Subcutaneous abdominal adipose tissue (tissue), 5 donors: ENCODE measurements around the gene RIC3.

Source experiments
- H3K27ac ChIP-seq: one replicate; pipeline ENCODE4 v1.7.0; 2013; ENCODE audit warnings: low read depth, mild to moderate bottlenecking, inconsistent platforms, low read length, moderate library complexity
- H3K27me3 ChIP-seq, 5 donors: one replicate each; pipeline ENCODE4 v1.7.0; 2013; ENCODE audit warnings: low read length in 5 of 5, inconsistent platforms in 1 of 5; ENCODE audit not compliant: control insufficient read depth in 5 of 5, insufficient read depth in 4 of 5
- H3K36me3 ChIP-seq, 5 donors: one replicate each; pipeline ENCODE4 v1.7.0; 2013; ENCODE audit warnings: low read length in 5 of 5; ENCODE audit not compliant: control insufficient read depth in 5 of 5, insufficient read depth in 5 of 5
- H3K4me1 ChIP-seq, 5 donors: one replicate each; pipeline ENCODE4 v1.7.0; 2013; ENCODE audit warnings: low read length in 5 of 5, mild to moderate bottlenecking in 3 of 5, moderate library complexity in 1 of 5; ENCODE audit not compliant: control insufficient read depth in 5 of 5, insufficient read depth in 5 of 5
- H3K4me3 ChIP-seq, 5 donors: one replicate each; pipeline ENCODE4 v1.7.0; 2013; ENCODE audit warnings: low read length in 5 of 5, low read depth in 1 of 5
- H3K9ac ChIP-seq, 5 donors: one replicate each; pipeline ENCODE4 v1.7.0; 2013; ENCODE audit warnings: low read length in 5 of 5, mild to moderate bottlenecking in 4 of 5, moderate library complexity in 3 of 5
- H3K9me3 ChIP-seq, 5 donors: one replicate each; pipeline ENCODE4 v1.7.0; 2013; ENCODE audit warnings: low read length in 5 of 5; ENCODE audit not compliant: control insufficient read depth in 5 of 5
- donor health status: healthy.
- donor health status: healthy.
- donor health status: healthy.
- donor health status: healthy.
- donor health status: healthy.

RIC3 gene

DNA sequence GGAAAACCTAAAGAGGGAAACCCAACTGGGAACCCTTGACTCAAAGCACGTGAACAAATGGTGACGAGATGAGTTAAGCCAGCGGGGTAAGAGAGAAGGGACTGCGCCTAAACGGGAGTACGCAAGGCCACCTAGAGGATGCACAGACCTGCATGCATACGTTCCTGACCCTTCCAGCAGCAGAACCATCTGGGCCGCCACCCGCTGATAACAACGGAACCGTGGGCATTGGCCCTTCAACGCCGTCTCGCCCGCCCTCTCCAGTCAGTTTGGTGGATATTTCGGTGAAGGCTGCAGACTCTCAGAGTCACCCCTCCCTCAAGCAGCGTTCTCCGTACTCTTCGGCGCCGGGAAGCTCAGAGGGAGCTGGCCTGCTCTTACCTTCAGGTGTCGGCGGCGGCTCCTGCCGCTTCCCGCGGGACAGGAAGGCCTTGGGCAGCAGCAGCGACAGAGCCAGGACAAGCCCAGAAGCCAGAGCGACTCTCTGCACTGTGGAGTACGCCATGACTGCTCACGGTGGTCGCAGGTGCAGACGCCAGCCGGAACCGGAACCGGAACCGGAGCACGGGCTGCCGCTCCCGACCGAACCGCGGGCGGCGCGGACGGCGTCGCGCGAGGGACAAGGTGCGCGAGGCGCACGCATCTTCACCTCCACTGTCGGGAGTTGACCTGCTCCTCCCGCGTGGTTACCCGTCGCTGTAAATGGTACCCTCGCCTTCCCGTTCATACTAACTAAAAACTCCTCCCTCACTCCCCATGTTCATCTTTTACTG is at the start of gene RIC3:
RIC3 (minus strand) TSS at position 541 of the 773 bp plus-strand sequence; CDS start at position 505, 36 bp downstream.
- Histone ChIP-seq H3K27ac (no peak within 1 kb of the TSS), H3K4me3 (peak within 1 kb of the TSS; percentile 67 to 89 (median 79)), H3K9me3 (no peaks in the 10 kb centered on the region), H3K9ac (peak within 1 kb of the TSS in 1 of 5 donors; percentile 59), H3K27me3 (peaks cover 6 to 24% (median 19%) of the 10 kb centered on the region in 5 donors), H3K36me3 (no peaks in the 10 kb centered on the region), H3K4me1 (peaks cover 0 to 17% (median 14%) of the 10 kb centered on the region in 5 donors)

- no peaks in the 10 kb centered on the region for H3K36me3 ChIP-seq
- peaks cover 0 to 2% (median 0%) of the 10 kb centered on the region in 5 donors for H3K27me3 ChIP-seq
- no peak overlapping the region for H3K9ac ChIP-seq
- peaks cover 0 to 20% (median 13%) of the 10 kb centered on the region in 5 donors for H3K4me1 ChIP-seq
- H3K9me3 ChIP-seq: no peaks in the 10 kb centered on the region
- no peak overlapping the region for H3K4me3 ChIP-seq
- H3K27ac ChIP-seq: no peak overlapping the region
These were observed 49.6 kb upstream of the RIC3 start for GRCh38 chr11:8218409-8218808.

- H3K27me3 ChIP-seq: peaks cover 0 to 2% (median 0%) of the 10 kb centered on the region in 5 donors
- no peak overlapping the region for H3K4me3 ChIP-seq
- H3K27ac ChIP-seq: no peak overlapping the region
- H3K9me3 ChIP-seq: no peaks in the 10 kb centered on the region
- no peak overlapping the region for H3K9ac ChIP-seq
- H3K36me3 ChIP-seq: no peaks in the 10 kb centered on the region
- H3K4me1 ChIP-seq: peaks cover 0 to 25% (median 17%) of the 10 kb centered on the region in 5 donors
These were observed 49.1 kb upstream of the RIC3 start for GRCh38 chr11:8217926-8218325.

DNA sequence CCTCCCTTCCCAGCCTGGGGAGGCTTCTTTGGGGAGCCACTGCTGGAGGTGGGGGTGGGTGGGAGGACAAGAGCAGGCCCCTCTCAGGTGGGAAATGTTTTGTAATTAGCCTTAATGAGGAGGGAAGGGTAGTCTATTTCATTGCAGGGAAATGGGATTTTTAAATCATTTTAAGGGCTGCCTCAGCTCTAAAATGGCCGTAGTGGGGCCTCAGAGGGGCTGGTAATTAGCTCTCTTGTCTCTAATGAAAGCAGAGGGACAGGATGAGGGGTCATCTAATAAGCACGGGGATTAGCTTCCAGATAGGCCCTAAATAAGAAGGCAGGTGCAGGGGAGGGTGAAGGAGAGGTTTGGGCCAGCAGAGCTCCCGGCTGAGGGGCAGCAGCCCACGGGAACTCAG is 48.3 kb upstream of the RIC3 start:
- H3K27ac ChIP-seq: no peak overlapping the region
- peaks cover 0 to 2% (median 0%) of the 10 kb centered on the region in 5 donors for H3K27me3 ChIP-seq

DNA sequence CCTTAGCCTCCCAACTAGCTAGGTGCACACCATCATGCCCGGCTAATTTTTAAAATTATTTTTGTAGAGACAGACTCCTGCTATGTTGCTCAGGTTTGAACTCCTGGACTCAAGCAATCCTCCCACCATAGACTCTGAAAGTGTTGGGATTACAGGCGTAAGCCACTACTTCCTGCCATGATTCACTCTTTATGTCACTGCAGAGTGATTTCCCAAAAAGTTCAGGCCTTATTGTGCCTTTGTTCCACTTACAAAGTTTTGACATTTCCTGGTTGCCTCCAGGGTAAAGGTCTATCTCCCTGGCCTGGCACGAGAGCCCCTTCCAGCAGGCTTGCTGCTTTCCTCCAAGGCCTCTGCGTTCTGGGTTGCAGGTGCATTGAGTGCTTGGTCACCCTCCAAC is 44.6 kb upstream of the RIC3 start:
- H3K9me3 ChIP-seq: no peaks in the 10 kb centered on the region
- H3K27ac ChIP-seq: no peak overlapping the region
- H3K36me3 ChIP-seq: no peaks in the 10 kb centered on the region
- peaks cover 0 to 5% (median 0%) of the 10 kb centered on the region in 5 donors for H3K27me3 ChIP-seq
- H3K9ac ChIP-seq: no peak overlapping the region
- peaks cover 0 to 22% (median 16%) of the 10 kb centered on the region in 5 donors for H3K4me1 ChIP-seq
- H3K4me3 ChIP-seq: no peak overlapping the region

More for the DNA sequence above, 48.3 kb upstream of the RIC3 start:
- H3K36me3 ChIP-seq: no peaks in the 10 kb centered on the region
- H3K4me1 ChIP-seq: peaks cover 0 to 25% (median 17%) of the 10 kb centered on the region in 5 donors
- no peaks in the 10 kb centered on the region for H3K9me3 ChIP-seq
- no peak overlapping the region for H3K9ac ChIP-seq
- no peak overlapping the region for H3K4me3 ChIP-seq

GRCh38 chr11:8209208-8209807 is 40.5 kb upstream of the RIC3 start:
- Histone ChIP-seq H3K9me3 (no peaks in the 10 kb centered on the region), H3K27me3 (peaks cover 4 to 16% (median 6%) of the 10 kb centered on the region in 5 donors), H3K9ac (no peak overlapping the region), H3K36me3 (no peaks in the 10 kb centered on the region), H3K4me3 (no peak overlapping the region), H3K4me1 (peaks cover 0 to 46% (median 17%) of the 10 kb centered on the region in 5 donors), H3K27ac (no peak overlapping the region)

DNA sequence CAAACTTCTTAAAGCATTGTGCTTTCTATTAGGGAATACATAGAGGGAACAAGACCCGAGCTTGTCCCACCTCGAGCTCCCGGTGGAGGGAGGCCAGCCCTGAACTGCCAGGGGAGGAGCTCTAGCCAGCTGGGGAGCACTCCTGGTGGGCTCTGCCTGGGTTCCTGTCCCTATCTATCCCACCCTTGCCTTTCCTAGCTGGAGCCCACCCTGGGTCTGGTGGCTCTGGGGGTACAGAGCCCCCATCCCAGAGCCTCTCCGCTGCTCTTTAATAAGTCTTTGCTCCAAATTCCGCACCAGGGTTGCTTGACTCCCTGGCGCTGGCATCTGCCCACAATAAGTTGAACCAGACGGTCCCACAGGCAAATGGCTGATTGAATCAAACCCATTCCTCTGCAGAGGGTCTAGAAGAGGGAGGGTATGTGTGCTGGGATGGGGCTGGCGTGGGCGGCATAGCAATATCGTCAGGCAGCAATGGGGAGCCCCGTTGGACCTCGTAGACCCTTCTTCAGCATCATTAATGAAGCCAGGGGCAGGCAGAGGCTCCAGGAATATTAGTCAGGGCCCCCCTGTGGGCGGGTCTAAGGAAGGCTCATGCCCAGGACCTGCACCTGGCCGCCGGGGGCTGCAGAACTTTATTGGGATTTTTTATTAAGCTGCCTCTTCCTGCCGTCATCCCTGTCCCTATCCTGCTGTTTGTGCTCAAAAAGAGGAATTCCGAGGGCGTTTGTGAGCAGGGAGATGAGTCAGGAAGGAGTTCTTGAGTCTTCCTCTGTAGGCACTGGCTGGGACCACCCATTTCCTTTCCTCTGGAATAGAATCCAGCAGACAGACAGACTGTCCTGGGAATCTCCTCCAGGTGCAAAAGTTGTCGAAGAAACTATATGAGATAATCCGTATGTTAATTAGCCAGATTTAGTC is 38.5 kb upstream of the RIC3 start:
- H3K36me3 ChIP-seq: no peaks in the 10 kb centered on the region
- peaks cover 0 to 52% (median 15%) of the 10 kb centered on the region in 5 donors for H3K4me1 ChIP-seq
- H3K27me3 ChIP-seq: peaks cover 4 to 16% (median 6%) of the 10 kb centered on the region in 5 donors
- H3K27ac ChIP-seq: no peak overlapping the region
- H3K9ac ChIP-seq: no peak overlapping the region
- no peaks in the 10 kb centered on the region for H3K9me3 ChIP-seq
- H3K4me3 ChIP-seq: no peak overlapping the region

- Histone ChIP-seq H3K9me3 (no peaks in the 10 kb centered on the region), H3K4me1 (peaks cover 0 to 61% (median 18%) of the 10 kb centered on the region in 5 donors), H3K36me3 (no peaks in the 10 kb centered on the region), H3K4me3 (no peak overlapping the region), H3K27ac (no peak overlapping the region), H3K27me3 (peaks cover 4 to 16% (median 6%) of the 10 kb centered on the region in 5 donors), H3K9ac (no peak overlapping the region)
These were observed 37.6 kb upstream of the RIC3 start for GRCh38 chr11:8206251-8207079.

DNA sequence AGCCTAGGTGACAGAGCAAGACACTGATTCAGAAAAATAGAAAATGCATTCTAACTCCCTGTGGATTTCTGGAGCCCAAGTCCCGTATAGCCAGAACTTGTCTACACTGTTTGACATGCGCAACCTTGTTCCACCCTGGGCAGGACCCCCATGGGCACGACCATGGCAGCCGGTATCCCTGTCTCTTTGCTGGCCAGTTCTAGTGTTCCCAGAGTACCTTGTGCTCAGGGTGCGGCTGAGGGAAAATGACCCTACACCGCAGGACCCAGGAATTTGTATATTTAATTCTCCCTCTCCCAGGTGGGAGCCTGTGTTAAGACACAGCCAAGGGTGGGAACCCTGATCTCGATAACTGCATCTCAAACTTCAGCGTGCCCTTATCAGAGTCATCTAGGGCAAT is 36.7 kb upstream of the RIC3 start:
- no peak overlapping the region for H3K9ac ChIP-seq
- H3K27me3 ChIP-seq: peaks cover 4 to 16% (median 6%) of the 10 kb centered on the region in 5 donors
- peaks cover 0 to 62% (median 18%) of the 10 kb centered on the region in 5 donors for H3K4me1 ChIP-seq
- H3K4me3 ChIP-seq: no peak overlapping the region
- no peak overlapping the region for H3K27ac ChIP-seq
- no peaks in the 10 kb centered on the region for H3K36me3 ChIP-seq
- no peaks in the 10 kb centered on the region for H3K9me3 ChIP-seq
